ENCODE measurements around the gene IFT22. TPM values are rescaled to one million over a fixed set of nuclear protein-coding genes. Genes with fewer than 3 reads are reported as not detected.

The IFT22 gene
- polyA plus RNA-seq, 1 of the 3 experiments (the other 2 are of a cell fraction) = 66.7 TPM

- no peak for TF ChIP-seq PBX3 (IDR thresholded peaks at IDR 0.05)
Measured at GRCh38 chr7:101278461-101279292, 42.9 kb downstream of the IFT22 start (continued).

- POLR2A ChIA-PET = no interaction called here
- CTCF ChIA-PET = interaction anchor here (1.4 to 3.7 kb wide), 3 partner anchors 11 to 33 kb away, joined by 3 to 15 read pairs (median 6); partner anchors contain the start of gene FIS1
- Histone ChIP-seq H3K4me2 (no peak overlapping the region), H3K27me3 (ENCODE audit: insufficient read depth) (peaks cover 34% of the 10 kb centered on the region), H3F3A (replicated peaks; ENCODE audit: insufficient read depth) (no peaks in the 10 kb centered on the region), H3K27ac (ENCODE audit: low read depth in 2 of 2, low read length in 1 of 2) (no peak overlapping the region), H3K9me3 (no peaks in the 10 kb centered on the region), H3K36me3 (replicated peaks in 1 of 2; ENCODE audit: control insufficient read depth in 1 of 2, insufficient read depth in 2 of 2, low read length in 1 of 2) (no peaks in the 10 kb centered on the region), H4K20me1 (ENCODE audit: insufficient read depth) (no peaks in the 10 kb centered on the region), H3K4me1 (ENCODE audit: control insufficient read depth in 1 of 2, insufficient read depth in 2 of 2, low read depth in 1 of 2, low read length in 1 of 2) (no peaks in the 10 kb centered on the region), H2AFZ (ENCODE audit: low read depth) (no peak overlapping the region), H3K9me2 (no peaks in the 10 kb centered on the region), H3K79me2 (ENCODE audit: insufficient read depth) (no peaks in the 10 kb centered on the region), H3K9ac (no peak overlapping the region), H3K4me3 (ENCODE audit: low read depth in 2 of 2, low read length in 1 of 2) (no peak overlapping the region)
- DNase-seq = no peak
- TF ChIP-seq FOSL2 (IDR thresholded peaks at IDR 0.05; ENCODE audit: borderline replicate concordance, low read depth) (no peak), NRF1 (IDR thresholded peaks at IDR 0.05; ENCODE audit: low read depth, low read length) (no peak), REST (IDR thresholded peaks at IDR 0.05; ENCODE audit: low read depth, low read length) (no peak), IRF3 (IDR thresholded peaks at IDR 0.05; ENCODE audit: low read depth, low read length) (no peak), EP300 (IDR thresholded peaks at IDR 0.05; ENCODE audit: borderline replicate concordance in 1 of 2, low read depth in 1 of 2, low read length in 1 of 2) (no peak), USF2 (IDR thresholded peaks at IDR 0.05; ENCODE audit: borderline replicate concordance, low read depth, low read length) (no peak), FOXJ3 (CRISPR knock-in tag; IDR thresholded peaks at IDR 0.05) (no peak), POLR2AphosphoS5 (IDR thresholded peaks at IDR 0.05; ENCODE audit: low read depth, low read length) (no peak)
- 47% methylated on average over 9 of the region's 9 CpGs for WGBS (ENCODE audit: low lambda C conversion rate)
Measured at GRCh38 chr7:101277155-101277554, 44.5 kb downstream of the IFT22 start.

Data from SK-N-SH (cell line).